HepG2 (cell line): Measurements from ENCODE around the gene IGBP1. TPM values are rescaled to one million over a fixed set of nuclear protein-coding genes. Genes with fewer than 3 reads are reported as not detected.

Experiments used
- ATAC-seq: fragments of 200-7000 bp; cut with Tn5 transposase; 3 replicates; pipeline ENCODE4 v1.9.1; 2020; ENCODE audit warnings: mild to moderate bottlenecking, moderate library complexity
- BruUV-seq: library from RNA; stranded (reverse); fragments of 400-500 nt; replicated peaks from 2 replicates; lab custom pipeline; 2021; lab: Mats Ljungman, UMichigan
- CTCF ChIA-PET: fragments of 300-600 bp; formaldehyde crosslinking; extraction: SDS; loops from one replicate; lab custom pipeline; 2021; ENCODE audit warnings: low total read pairs, inconsistent platforms, low intra/inter-chr PET ratio; lab: Yijun Ruan, JAX
- POLR2A ChIA-PET: fragments of 350-600 bp; sonication (Branson Sonifier 250); formaldehyde crosslinking; loops from one replicate; lab custom pipeline; 2020; ENCODE audit warnings: antibody characterized with exemption, inconsistent platforms; lab: Yijun Ruan, JAX
- DNase-seq: peaks from one replicate; pipeline ENCODE4 v3.0.0-alpha.2; 2015; ENCODE audit warnings: low spot score
- FAIRE-seq: peaks from 3 replicates; lab custom pipeline; 2011; peaks lifted over from hg19 to GRCh38; lab: Jason Lieb, UNC
- H2AFZ ChIP-seq: one replicate; pipeline ENCODE4 v1.6.1; 2011; ENCODE audit warnings: low read length, inconsistent platforms
- H3K27ac ChIP-seq: fragments of 300-600 bp; 3 replicates; pipeline ENCODE4 v1.8.0; 2011; ENCODE audit warnings: mixed run types, mild to moderate bottlenecking, mixed read lengths, low read length, inconsistent platforms; ENCODE audit not compliant: insufficient read depth; ENCODE audit errors: extremely low read length
- H3K27me3 ChIP-seq, 2 experiments: fragments of 200-600 bp in 1 of 2; 2 replicates in 1 of 2; 3 replicates in 1 of 2; pipeline versions ENCODE4 v1.6.0 to v1.8.0; 2011; ENCODE audit warnings: low read length in 2 of 2, mild to moderate bottlenecking in 2 of 2, moderate library complexity in 2 of 2, inconsistent platforms in 1 of 2; ENCODE audit not compliant: insufficient read depth in 2 of 2, control insufficient read depth in 1 of 2
- H3K36me3 ChIP-seq, 2 experiments: fragments of 200-600 bp in 1 of 2; replicated peaks in 1 of 2; 2 replicates in 1 of 2; 3 replicates in 1 of 2; pipeline versions ENCODE4 v1.5.1 to v1.8.0; 2011; ENCODE audit warnings: low read length in 2 of 2, inconsistent platforms in 1 of 2; ENCODE audit not compliant: insufficient read depth in 2 of 2, control insufficient read depth in 1 of 2
- H3K4me1 ChIP-seq: 2 replicates; pipeline ENCODE4 v1.5.1; 2012; ENCODE audit warnings: low read length, inconsistent platforms; ENCODE audit not compliant: insufficient read depth
- H3K4me2 ChIP-seq: 2 replicates; pipeline ENCODE4 v1.6.0; 2011; ENCODE audit warnings: low read depth, low read length, inconsistent platforms
- H3K4me3 ChIP-seq, 3 experiments: fragments of 200-600 bp in 1 of 3; sonication (generic), shearing (Covaris generic) in 1 of 3; replicated peaks in 1 of 3; 2 replicates each; pipeline ENCODE4 v1.5.1; 2011 to 2016; ENCODE audit warnings: low read length in 3 of 3, inconsistent platforms in 2 of 3, low read depth in 2 of 3, mild to moderate bottlenecking in 2 of 3, control low read depth in 1 of 3, mixed read lengths in 1 of 3; ENCODE audit not compliant: insufficient read depth in 1 of 3
- H3K79me2 ChIP-seq: one replicate; pipeline ENCODE4 v1.6.1; 2011; ENCODE audit warnings: low read length, inconsistent platforms; ENCODE audit not compliant: insufficient read depth
- H3K9ac ChIP-seq: 2 replicates; pipeline ENCODE4 v1.6.0; 2011; ENCODE audit warnings: mild to moderate bottlenecking, low read depth, low read length, inconsistent platforms; ENCODE audit not compliant: insufficient read depth
- H3K9me3 ChIP-seq: 2 replicates; pipeline ENCODE4 v1.5.1; 2012; ENCODE audit warnings: mild to moderate bottlenecking, low read length
- H4K20me1 ChIP-seq: 2 replicates; pipeline ENCODE4 v1.6.0; 2011; ENCODE audit warnings: inconsistent platforms, mild to moderate bottlenecking, low read length, moderate library complexity; ENCODE audit not compliant: insufficient read depth
- ATF7 ChIP-seq, 2 experiments: fragments of 450-650 bp in 1 of 2; sonication (generic) in 1 of 2; formaldehyde crosslinking in 1 of 2; IDR thresholded peaks; 2 replicates each; pipeline versions ENCODE4 v1.4.0 to v1.6.1; 2016 to 2020; ENCODE audit warnings: antibody characterized with exemption in 1 of 2, mild to moderate bottlenecking in 1 of 2, missing genetic modification reagents in 1 of 2
- FOSL2 ChIP-seq: sonication (generic); formaldehyde crosslinking; IDR thresholded peaks from 2 replicates; pipeline ENCODE4 v1.4.0; 2020; ENCODE audit warnings: missing genetic modification reagents
- HCFC1 ChIP-seq: fragments of 150-350 bp; IDR thresholded peaks from 2 replicates; pipeline ENCODE4 v1.6.1; 2014; ENCODE audit warnings: low read depth, low read length
- MBNL3 ChIP-seq: fragments of 250-450 bp; sonication (Bioruptor Pico); conservative IDR thresholded peaks from 2 replicates; pipeline ENCODE4 v1.8.0; 2022; ENCODE audit warnings: mild to moderate bottlenecking, inconsistent platforms
- TBX3 ChIP-seq: fragments of 450-650 bp; IDR thresholded peaks from 2 replicates; pipeline ENCODE4 v1.6.1; 2017; ENCODE audit warnings: antibody characterized with exemption, mild to moderate bottlenecking, inconsistent platforms, borderline replicate concordance
- ZFP1 ChIP-seq: IDR thresholded peaks from 2 replicates; pipeline ENCODE4 v1.6.1; 2016
- ZNF260 ChIP-seq: sonication (generic); formaldehyde crosslinking; IDR thresholded peaks from 2 replicates; pipeline ENCODE4 v1.4.0; 2020; ENCODE audit warnings: missing genetic modification reagents, low read depth, mild to moderate bottlenecking, borderline replicate concordance
- ZNF335 ChIP-seq: sonication (generic); formaldehyde crosslinking; IDR thresholded peaks from 2 replicates; pipeline ENCODE4 v1.4.0; 2020; ENCODE audit warnings: missing genetic modification reagents
- ZNF543 ChIP-seq: sonication (generic); formaldehyde crosslinking; IDR thresholded peaks from 2 replicates; pipeline ENCODE4 v1.4.0; 2020; ENCODE audit warnings: mild to moderate bottlenecking, missing genetic modification reagents
- ZNF674 ChIP-seq: sonication (generic); formaldehyde crosslinking; IDR thresholded peaks from 2 replicates; pipeline ENCODE4 v1.5.0; 2020; ENCODE audit warnings: low read depth, mild to moderate bottlenecking, missing genetic modification reagents
- ZNF792 ChIP-seq: IDR thresholded peaks from 2 replicates; pipeline ENCODE4 v1.6.1; 2016
- WGBS: methylation state at CpG from one replicate; pipeline ENCODE4 v1.1.6; 2017; ENCODE audit warnings: low lambda C conversion rate; 5-methylcytosine and 5-hydroxymethylcytosine counted together
- in situ Hi-C: cut with HindIII; loops from 2 replicates; pipeline ENCODE4 v1.10.0; 2017; ENCODE audit warnings: low pct_unique_long_range_greater_than_20kb; ENCODE audit not compliant: extremely low pct_ligation_motif_present
- intact Hi-C: fragments of 100-400 bp; cut with micrococcal nuclease; formaldehyde crosslinking; loops from one replicate; pipeline ENCODE4 v1.10.0; 2022; ENCODE audit not compliant: unreplicated experiment
- polyA plus RNA-seq, 8 experiments: library from polyadenylated mRNA; depleted of rRNA in 3 of 8; stranded (reverse) in 7 of 8; unstranded in 1 of 8; fragments of >200 nt; fragmentation: Illumina TruSeq in 4 of 8; extraction: Trizol in 4 of 8; gene quantifications; 2 replicates each; pipeline versions ENCODE4 v1.2.1 to v1.2.3, GENCODE V29; 2011 to 2016; ENCODE audit warnings: low read depth in 4 of 8, missing spikeins in 1 of 8, mixed read lengths in 1 of 8; ENCODE audit not compliant: insufficient read depth in 1 of 8
- total RNA-seq, 5 experiments: library from RNA; depleted of rRNA; stranded (reverse); fragments of >200 nt; fragmentation: Illumina TruSeq; extraction: Trizol; gene quantifications; 2 replicates each; pipeline ENCODE4 v1.2.3, GENCODE V29; 2016; ENCODE audit warnings: low read depth in 1 of 5
- TF ChIP-seq, protein P1 (sequence below): sonication (generic); formaldehyde crosslinking; IDR thresholded peaks from 2 replicates; pipeline ENCODE4 v1.8.0; 2022; ENCODE audit warnings: missing genetic modification reagents, mild to moderate bottlenecking, borderline replicate concordance
- TF ChIP-seq, protein P2 (sequence below): IDR thresholded peaks from 2 replicates; pipeline ENCODE4 v1.6.1; 2016; ENCODE audit warnings: low read depth, missing genetic modification reagents, missing compliant biosample characterization
- TF ChIP-seq, protein P3 (sequence below): sonication (generic); formaldehyde crosslinking; IDR thresholded peaks from 2 replicates; pipeline ENCODE4 v1.8.0; 2022; ENCODE audit warnings: mild to moderate bottlenecking, missing genetic modification reagents; ENCODE audit not compliant: insufficient replicate concordance

IGBP1 gene
- total and polyA plus RNA-seq, 2 of the 13 experiments (the other 11 are each of a cell fraction or from before 2014, with no cell fraction given): 59.3 to 103 TPM

DNA sequence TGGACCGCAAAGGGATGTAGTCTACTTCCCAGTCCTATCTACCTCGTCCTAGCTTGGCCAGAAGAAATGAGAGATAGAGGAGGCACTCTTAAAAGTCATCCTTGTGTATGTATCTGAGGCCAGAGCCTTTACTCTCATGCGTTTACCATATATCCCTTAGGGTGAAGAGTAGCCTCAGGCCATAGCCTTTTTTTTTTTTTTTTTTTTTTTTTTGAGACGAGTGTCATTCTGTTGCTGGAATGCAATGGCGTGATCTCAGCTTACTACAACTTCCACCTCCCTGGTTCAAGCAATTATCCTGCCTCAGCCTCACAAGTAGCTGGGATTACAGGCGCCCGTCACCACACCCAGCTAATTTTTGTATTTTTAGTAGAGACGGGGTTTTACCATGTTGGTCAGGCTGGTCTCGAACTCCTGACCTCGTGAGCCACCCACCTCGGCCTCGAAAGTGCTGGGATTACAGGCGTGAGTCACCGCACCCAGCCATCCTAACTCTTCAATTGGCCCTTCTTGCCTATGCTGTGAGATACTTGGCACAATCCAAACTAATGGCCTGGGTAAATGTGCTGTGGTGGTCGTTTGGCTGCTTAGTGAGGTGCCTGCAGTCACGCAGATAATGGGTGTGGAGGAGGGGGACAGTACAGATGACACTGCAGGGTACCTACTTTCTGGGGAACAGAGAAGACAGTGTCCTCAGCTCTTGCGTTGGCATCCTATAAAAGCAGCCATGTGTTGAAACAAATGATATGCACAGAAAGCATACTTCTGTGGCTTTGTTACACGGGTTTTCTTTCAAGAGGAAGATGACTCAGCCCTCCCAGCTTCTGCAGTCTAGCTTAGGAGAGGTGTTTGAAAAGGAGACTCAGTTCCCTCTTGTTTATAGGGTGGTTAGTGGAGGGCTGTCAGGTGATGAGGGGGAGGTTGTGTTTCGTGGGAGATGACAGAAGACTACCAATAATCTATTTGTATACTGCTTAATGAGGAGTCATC, 33.6 kb downstream of the IGBP1 start:
- BruUV-seq: no TSS peak
- H3K4me3 ChIP-seq: no peak overlapping the region
- H2AFZ ChIP-seq: no peak overlapping the region
- H3K4me1 ChIP-seq: peaks cover 14% of the 10 kb centered on the region
- no peaks in the 10 kb centered on the region for H3K79me2 ChIP-seq
- FAIRE-seq (peak; percentile 37), DNase-seq (peak; percentile 9), ATAC-seq (no peak)
- in situ Hi-C loops (no loop called here), intact Hi-C loops (no loop called here)
- no peaks in the 10 kb centered on the region for H3K9me3 ChIP-seq
- 99% methylated on average over 11 of the region's 19 CpGs for WGBS
- peaks cover 0 to 3% of the 10 kb centered on the region in 2 experiments; a peak in 1 of 5 replicates for H3K36me3 ChIP-seq
- no peak overlapping the region for H3K4me2 ChIP-seq
- ChIA-PET POLR2A (no interaction called here), CTCF (no interaction called here)
- no peak overlapping the region for H3K27ac ChIP-seq
- no peaks in the 10 kb centered on the region for H4K20me1 ChIP-seq
- no peaks in the 10 kb centered on the region for H3K27me3 ChIP-seq
- H3K9ac ChIP-seq: no peak overlapping the region
- TF ChIP-seq ZNF792 (CRISPR knock-in tag): no peak
- no peak for TF ChIP-seq FOSL2 (CRISPR knock-in tag)
- no peak for TF ChIP-seq ZNF674
- no peak for TF ChIP-seq ZNF260 (CRISPR knock-in tag)
- TF ChIP-seq TBX3: no peak
- no peak for TF ChIP-seq ZFP1 (CRISPR knock-in tag)
- no peak for TF ChIP-seq ZNF335 (CRISPR knock-in tag)
- TF ChIP-seq ZNF543 (CRISPR knock-in tag): no peak
- TF ChIP-seq, protein P1, sequence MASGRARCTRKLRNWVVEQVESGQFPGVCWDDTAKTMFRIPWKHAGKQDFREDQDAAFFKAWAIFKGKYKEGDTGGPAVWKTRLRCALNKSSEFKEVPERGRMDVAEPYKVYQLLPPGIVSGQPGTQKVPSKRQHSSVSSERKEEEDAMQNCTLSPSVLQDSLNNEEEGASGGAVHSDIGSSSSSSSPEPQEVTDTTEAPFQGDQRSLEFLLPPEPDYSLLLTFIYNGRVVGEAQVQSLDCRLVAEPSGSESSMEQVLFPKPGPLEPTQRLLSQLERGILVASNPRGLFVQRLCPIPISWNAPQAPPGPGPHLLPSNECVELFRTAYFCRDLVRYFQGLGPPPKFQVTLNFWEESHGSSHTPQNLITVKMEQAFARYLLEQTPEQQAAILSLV (CRISPR knock-in tag): no peak
- no peak for TF ChIP-seq MBNL3
- TF ChIP-seq, protein P2, sequence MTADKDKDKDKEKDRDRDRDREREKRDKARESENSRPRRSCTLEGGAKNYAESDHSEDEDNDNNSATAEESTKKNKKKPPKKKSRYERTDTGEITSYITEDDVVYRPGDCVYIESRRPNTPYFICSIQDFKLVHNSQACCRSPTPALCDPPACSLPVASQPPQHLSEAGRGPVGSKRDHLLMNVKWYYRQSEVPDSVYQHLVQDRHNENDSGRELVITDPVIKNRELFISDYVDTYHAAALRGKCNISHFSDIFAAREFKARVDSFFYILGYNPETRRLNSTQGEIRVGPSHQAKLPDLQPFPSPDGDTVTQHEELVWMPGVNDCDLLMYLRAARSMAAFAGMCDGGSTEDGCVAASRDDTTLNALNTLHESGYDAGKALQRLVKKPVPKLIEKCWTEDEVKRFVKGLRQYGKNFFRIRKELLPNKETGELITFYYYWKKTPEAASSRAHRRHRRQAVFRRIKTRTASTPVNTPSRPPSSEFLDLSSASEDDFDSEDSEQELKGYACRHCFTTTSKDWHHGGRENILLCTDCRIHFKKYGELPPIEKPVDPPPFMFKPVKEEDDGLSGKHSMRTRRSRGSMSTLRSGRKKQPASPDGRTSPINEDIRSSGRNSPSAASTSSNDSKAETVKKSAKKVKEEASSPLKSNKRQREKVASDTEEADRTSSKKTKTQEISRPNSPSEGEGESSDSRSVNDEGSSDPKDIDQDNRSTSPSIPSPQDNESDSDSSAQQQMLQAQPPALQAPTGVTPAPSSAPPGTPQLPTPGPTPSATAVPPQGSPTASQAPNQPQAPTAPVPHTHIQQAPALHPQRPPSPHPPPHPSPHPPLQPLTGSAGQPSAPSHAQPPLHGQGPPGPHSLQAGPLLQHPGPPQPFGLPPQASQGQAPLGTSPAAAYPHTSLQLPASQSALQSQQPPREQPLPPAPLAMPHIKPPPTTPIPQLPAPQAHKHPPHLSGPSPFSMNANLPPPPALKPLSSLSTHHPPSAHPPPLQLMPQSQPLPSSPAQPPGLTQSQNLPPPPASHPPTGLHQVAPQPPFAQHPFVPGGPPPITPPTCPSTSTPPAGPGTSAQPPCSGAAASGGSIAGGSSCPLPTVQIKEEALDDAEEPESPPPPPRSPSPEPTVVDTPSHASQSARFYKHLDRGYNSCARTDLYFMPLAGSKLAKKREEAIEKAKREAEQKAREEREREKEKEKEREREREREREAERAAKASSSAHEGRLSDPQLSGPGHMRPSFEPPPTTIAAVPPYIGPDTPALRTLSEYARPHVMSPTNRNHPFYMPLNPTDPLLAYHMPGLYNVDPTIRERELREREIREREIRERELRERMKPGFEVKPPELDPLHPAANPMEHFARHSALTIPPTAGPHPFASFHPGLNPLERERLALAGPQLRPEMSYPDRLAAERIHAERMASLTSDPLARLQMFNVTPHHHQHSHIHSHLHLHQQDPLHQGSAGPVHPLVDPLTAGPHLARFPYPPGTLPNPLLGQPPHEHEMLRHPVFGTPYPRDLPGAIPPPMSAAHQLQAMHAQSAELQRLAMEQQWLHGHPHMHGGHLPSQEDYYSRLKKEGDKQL (CRISPR knock-in tag): no peak
- TF ChIP-seq, protein P3, sequence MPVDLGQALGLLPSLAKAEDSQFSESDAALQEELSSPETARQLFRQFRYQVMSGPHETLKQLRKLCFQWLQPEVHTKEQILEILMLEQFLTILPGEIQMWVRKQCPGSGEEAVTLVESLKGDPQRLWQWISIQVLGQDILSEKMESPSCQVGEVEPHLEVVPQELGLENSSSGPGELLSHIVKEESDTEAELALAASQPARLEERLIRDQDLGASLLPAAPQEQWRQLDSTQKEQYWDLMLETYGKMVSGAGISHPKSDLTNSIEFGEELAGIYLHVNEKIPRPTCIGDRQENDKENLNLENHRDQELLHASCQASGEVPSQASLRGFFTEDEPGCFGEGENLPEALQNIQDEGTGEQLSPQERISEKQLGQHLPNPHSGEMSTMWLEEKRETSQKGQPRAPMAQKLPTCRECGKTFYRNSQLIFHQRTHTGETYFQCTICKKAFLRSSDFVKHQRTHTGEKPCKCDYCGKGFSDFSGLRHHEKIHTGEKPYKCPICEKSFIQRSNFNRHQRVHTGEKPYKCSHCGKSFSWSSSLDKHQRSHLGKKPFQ (CRISPR knock-in tag): no peak
- no peak for TF ChIP-seq HCFC1
- no peak for TF ChIP-seq ATF7 (IDR thresholded peaks at IDR 0.05)
- TF ChIP-seq ATF7 (CRISPR knock-in tag; IDR thresholded peaks at IDR 0.05): no peak
